ENCODE data around the gene NAT16.
"Not testable (repeated sequence)": the region's sequence is repeated elsewhere in the genome, so short reads cannot be mapped to it uniquely, and the experiment has no call there.

NAT16 gene

DNA sequence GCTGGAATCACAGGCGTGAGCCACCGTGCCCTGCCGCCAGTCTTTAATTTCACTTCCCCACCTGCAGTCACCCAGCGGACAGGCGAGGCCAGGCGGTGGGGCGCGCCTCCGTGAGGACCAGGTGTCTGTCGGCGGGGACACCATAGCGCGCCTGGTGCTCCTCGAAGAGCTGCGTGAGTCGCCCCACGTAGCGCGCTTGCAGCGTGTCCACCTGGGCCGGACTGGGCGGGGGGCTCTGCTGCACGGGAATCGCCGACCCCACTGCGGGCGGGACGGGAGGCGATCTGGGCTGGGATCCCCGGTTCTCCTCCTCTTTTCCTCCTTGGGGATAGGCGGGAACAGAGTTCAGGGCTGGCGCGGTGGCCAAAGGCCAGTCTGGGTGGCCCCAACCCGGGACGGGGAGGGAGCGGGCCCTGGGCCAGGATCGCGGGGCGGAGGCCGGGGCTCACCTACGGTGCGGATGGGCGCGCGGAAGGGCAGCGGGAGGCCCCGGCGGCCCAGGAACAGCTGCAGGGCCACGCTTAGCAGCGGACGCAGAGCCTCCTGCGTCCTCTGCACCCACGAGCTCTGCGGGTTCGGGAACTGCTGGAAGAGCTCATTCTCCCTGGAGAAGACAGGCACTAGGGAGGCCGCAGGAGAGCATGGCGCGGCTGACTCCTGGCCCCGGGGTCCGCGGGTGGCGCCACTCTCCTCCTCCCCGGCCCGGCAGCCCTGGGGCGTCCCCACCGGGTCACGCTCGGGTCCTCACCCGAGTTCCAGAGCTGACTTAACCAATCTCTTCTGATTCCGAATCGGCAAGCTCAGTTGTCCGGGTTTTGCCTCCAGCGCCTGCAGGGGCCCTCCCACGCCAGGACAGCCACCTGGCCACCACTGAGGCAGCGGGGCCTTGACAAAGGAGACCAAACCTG lies 21.9 kb upstream of the NAT16 start:
- no peak for DNase-seq

DNA sequence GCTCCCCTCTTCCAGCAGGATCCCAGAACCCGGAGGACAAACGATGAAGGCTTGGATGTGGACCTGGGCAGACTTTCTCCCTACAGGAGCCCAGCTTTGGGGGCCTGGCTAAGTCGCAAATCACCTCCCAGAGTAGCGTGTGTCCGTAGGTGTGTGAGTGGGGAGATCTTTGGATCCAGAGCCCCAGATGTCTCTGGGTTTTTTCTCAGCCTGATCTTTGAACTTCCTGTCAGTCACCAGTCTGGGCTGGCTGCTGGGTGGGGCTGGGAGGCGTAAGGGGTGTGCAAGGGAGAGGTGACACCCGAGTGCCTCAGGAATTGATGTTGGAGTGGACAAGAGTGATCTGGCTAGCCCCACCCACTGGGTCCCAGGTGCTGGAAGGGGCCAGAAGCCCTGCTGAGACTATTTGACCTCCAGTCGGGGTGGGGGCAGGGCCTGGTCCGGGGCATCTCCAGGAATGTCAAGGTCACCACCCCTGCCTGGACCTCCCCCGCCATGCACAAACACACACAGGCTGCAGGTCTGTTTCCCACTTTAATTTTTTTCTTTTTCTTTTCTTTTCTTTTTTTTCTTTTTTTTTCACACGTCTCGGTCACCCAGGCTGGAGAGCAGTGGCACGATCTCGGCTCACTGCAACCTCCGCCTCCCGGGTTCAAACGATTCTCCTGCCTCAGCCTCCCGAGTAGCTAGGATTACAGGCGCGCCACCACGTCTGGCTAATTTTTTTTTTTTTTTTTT lies 20.9 kb upstream of the NAT16 start, which contains the start of gene MOGAT3:
Gene MOGAT3 (minus strand): TSS at position 175 of the 738 bp plus-strand sequence. CDS start 182 bp downstream, outside the sequence.
- no peak for DNase-seq

DNA sequence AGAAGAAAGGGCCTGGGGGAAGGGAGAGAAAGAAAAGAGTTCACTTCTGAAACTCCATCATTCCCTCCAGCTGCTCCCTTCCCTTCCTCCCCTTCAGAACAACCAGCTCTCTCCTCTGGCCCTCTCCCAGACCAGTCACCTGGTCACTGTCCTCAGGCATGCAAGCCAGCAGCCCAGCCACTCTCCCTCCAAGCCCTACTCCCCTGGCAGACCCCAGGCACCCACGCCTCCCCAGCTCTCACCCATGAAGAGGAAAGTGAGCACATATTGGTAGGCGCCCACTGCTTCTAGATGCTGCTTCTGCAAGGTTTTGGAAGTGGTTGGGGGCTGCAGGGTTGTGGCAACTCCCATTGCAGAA lies 20.4 kb upstream of the NAT16 start:
- no peak for DNase-seq

DNA sequence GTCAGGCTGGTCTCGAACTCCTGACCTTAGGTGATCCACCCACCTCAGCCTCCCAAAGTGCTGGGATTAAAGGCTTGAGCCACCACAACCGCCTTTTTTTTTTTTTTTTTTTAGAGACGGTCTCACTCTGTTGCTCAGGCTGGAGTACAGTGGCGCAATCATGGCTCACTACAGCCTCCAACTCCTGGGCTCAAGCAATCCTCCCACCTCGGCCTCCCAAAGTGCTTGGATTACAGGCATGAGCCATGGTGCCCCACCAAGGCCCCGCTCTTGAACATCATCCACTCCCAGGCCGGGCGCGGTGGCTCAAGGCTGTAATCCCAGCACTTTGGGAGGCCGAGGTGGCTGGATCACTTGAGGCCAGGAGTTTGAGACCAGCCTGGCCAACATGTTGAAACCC lies 19.4 kb upstream of the NAT16 start:
- DNase-seq: not testable (repeated sequence)

DNA sequence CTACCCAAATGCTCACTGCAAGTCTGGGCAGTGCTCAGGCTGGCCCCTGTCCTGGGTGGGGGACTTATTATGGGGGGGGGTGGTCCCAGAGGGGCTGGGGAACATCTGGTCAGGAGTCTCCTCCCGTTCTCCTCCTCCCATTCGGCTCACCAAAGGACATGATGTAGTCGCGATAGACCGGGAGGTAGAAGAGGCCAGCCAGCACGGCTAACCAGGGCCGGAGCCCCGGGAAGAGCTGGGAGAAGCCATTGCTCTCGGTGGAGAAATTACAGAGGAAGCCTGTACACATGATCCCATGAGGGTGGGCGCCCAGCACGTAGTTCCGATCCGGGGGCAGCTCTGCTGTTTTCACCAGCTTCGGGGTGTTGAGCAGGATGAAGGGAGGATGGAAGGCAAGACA lies 18.4 kb upstream of the NAT16 start:
- no peak for DNase-seq

DNA sequence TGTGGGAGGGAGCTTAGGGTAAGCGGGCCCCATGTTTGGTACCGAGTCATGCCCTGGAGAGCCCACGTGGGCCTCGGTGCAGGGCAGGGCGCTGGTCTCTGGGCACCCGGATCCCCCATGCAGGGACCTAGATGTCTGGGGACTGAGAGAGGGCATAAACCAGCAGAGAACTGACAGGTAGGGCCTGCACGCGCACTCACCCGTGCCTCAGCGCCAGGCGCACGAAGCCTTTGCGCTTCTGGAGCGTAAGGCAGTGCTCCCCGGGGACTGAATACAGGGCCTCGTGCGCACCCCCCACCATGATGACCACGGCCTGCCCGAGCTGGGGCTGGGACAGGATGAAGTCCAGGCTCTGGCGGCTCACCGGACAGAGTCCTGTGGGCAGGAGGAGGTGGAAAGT lies 17.9 kb upstream of the NAT16 start:
- no peak for DNase-seq

DNA sequence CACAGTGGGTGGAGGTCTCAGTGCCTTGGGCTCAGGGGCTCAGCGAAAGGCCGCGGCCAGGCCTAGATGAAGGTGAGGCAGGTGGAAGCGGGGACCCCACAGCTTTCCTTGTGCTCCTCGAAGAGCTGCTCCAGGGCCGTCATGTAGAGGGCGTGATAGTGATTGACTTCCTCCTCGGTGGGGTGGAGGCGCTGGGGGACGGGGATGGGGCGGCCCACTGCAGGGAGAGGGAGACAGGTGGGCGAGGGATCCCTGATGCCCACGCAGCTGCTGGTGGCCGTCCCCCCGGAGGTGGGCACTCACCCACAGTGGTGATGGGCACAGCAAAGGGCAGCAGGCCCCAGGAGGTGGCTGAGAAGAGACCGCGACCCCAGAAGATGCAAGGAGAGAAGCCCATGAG lies 15.8 kb upstream of the NAT16 start:
- DNase-seq: no peak

DNA sequence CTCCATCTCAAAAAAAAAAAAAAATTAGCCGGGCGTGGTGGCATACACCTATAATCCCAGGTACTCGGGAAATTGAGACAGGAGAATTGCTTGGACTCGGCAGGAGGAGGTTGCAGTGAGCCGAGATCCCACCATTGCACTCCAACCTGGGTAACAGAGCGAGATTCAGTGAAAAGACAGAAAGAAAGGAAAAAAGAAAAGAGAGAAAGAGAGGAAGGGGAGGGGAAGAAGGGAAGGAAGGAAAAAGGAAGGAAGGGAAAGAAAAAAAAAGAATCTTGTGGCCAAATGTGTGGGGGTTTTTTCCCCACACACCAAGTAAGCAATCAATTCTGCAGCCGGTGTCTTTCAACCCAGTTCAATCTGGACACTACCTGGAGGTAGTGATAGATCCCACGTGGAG lies 9.0 kb upstream of the NAT16 start:
- DNase-seq: no peak

DNA sequence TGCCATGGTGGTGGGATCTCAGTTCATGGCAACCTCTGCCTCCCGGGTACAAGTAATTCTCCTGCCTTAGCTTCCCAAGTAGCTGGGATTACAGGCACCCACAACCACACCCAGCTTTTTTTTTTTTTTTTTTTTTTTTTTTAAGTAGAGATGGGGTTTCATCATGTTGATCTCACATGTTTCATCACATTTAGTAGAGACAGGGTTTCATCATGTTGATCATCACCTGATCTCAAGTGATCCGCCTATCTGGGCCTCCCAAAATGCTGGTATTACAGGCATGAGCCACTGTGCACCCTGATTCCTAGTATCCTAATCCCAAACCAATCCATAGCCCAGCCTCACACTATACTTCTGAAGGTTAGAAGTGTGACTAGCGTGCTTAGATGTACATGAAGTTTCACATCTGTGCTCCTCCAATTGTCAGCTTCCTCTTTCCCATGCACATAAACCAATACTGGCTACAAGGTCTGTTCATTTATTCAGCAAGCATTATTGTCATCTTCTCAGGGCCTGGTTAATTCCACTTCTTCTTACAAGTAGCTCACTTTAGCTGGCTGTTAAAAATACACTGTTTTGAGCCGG lies 6.8 kb upstream of the NAT16 start:
- no peak for DNase-seq

DNA sequence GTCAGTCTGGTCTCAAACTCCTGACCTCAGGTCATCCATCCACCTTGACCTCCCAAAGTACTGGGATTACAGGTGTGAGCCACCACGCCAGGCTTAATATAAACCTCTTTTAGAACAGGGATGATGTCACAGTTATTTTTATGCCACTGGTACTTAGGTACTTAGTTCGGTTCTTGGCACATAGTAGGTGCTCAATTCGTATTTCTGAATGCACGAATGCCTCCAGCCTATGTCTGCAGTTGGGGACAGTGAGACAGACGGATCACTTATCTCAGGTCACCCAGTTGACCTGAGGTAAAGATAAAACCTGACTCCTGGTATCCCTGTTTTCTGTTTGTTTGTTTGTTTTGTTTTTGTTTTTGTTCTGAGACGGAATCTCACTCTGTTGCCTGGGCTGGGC lies 6.1 kb upstream of the NAT16 start:
- DNase-seq: no peak

DNA sequence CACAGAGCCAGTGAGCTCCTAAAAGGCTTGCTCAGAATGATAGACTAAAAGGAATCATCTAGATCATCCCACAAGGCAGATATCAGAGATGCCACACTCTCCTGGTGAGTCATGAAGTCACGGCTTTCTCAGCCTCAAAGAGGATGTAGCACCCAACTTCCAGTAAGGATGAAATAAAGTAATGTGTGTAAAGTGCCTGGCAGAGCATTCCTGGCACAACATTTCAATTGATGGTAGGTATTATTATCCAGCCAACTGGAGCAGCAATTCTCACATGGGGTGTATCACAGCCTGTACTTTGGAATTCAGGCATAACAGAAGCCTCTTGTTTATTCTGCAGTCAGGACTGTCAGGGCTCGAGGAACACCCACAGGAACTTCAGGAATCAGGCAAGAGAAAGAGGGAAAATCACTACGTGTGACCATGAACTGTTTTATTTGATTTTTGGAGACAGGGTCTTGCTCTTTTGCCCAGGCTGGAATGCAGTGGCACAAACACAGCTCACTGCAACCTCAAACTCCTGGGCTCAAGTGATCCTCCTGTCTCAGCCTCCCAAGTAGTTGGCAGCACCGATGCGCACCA lies 5.3 kb upstream of the NAT16 start:
- no peak for DNase-seq

DNA sequence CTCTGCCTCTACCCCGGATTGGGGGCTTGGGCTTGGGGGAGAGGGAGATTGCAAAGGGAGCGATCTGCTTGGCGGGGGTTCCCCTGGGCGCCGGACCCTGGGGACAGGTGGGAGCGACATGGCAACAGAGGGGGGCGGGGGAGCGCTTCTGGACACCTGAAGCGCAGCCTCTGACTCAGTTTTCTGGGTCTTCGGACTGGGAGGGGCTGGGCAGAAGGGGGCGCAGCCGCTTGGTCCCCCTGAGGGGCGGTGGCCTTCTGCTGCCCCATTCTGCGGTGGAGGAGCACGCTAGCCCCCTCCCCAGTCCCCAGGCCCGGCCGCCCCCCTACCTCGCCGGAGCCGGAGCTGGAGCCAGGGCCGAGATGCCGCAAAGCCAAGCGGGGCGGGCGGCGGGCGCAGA lies 380 bp downstream of the NAT16 start:
- no peak for DNase-seq

DNA sequence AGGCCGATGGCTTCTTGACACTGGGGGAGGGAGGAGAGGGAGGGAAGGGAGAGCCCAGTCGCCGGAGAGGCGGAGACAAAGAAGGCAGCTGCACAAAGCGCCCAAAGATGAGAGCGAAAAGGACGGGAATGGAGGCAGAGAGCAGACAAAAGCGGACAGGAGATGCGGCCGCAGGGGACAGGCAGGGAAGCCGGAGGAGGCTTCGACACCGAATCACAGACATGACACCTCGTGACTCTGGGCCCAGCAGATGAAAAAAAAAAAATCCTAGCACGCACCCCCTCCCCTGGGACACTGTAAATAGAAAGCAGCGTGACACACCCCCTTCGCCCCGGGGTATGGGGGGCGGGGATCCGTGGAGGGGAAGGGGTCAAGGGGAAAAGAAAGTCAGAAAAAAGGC lies 976 bp downstream of the NAT16 start:
- peak; percentile 29 for DNase-seq

DNA sequence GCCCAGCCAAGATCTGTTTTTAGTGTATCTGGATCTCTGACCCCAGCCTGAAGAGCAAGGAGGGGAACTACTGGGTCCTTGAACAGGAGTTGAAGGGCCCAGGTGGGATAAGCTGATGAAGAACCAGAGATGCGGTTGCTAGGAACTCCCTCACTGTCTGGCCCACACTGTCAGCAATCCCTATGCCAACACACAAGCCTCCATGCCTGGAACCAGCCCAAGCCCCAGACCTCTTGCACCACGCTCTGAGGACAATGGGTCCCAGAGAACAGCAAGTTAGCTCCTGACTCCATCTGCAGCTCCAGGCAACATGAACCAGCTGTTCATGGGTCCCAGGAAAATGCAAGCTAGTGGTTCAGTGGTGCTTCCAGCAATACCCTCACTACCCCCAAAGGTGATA lies 2.4 kb downstream of the NAT16 start:
- no peak for DNase-seq

DNA sequence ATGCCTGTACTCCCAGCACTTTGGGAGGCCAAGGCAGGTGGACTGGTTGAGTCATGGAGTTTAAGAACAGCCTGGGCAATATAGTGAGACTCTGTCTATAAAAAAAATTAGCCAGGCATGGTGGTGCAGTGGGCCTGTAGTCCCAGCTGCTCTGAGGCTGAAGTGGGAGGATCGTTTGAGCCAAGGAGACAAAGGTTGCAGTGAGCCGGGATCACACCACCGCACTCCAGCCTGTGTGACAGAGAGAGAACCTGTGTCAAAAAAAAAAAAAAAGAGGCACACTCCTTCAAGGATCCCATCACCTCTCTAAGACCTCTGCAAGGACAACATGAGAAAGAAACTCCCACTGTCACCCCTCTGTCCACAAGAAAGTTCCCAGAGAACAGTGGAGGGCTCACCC lies 4.4 kb downstream of the NAT16 start:
- DNase-seq: no peak

DNA sequence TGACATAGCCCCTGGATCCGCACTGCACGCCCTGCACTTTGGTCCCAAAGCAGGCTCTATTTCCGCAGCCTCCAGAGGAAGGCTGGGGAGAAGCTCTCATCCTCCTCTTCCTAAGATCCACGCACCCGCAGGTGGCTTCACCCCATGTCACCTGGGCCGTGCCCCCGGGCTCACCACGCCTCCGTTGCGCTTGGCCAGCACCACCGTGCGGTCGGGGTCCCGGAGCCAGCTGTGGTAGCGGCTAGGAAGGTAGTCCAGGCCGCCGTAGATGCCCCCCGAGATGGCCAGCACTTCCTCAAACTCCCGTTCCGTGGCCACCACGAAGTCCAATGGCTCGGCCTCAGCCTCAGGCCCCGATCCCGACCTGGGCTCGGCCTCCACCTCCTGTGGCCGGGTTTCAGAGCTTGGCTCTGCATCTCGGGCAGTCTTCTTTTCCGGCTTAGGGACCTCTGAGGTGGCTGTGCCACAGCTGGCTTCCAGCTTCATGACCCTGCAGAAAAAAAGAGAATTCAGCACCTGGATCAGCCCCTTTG lies 5.7 kb downstream of the NAT16 start:
- DNase-seq: no peak

DNA sequence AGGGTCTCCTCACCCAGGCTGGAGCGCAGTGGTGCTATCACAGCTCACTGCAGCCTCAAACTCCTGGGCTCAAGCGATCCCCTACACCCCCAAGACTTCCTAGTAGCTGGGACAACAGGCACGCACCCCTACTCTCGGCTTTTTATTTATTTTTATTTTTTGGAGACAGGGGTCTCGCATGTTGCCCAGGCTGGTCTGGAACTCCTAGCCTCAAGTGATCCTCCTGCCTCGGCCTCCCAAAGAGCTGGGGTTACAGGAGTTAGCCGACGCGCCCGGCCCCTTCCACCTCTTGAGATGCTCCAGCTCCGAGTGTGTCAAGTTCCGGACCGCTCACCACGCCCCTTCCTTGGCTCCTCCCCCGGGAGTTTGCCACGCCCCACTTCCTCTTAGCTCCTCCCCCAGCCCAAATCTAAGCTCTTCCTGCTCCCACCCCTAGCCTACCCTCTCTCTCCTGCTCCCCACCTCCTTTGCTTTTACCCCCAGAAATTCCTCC lies 6.3 kb downstream of the NAT16 start:
- DNase-seq: no peak

DNA sequence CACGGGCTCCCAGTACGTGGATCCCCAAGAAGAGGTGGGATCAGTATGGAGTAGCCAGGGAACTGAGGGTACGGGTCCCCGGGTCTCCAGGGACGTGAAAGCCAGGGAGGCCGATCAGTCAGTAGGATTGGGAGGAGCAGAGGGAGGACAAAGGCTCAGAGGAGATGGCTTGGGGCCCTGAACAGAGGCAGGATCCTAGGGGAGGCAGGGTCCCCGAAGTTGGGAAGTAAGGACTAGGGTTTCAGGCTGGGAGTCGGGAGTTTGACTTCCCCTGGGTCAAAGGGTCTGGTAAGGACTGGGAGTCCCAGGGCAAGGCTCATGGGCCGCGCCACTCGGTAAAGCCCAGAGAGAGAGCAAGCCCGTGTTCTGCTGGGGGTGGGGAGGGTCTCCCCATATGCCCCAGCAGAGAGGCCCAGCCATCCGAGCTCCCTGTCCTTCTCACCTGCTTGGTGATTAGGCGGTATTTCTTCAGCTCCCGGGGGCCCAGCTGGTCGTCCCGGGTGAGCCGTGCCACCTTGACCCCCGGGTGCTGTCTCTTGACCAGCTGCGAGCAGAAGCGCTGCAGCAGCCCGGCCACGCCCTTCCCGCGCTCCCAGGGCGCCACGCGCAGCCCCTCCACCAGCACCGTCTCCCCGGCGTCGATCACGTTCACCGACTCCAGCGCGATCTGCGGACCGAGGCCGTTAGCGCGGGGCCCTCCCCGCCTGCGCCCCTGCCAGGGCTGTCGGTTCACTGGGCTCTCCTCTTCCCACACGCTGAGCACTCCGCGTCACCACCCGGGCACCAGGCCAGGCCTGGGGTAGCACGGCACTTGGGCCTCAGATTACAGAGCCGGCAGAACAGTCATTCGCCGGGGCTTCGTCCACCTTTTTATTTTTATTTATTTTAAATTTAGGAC lies 7.0 kb downstream of the NAT16 start:
- peak; percentile 91 for DNase-seq

DNA sequence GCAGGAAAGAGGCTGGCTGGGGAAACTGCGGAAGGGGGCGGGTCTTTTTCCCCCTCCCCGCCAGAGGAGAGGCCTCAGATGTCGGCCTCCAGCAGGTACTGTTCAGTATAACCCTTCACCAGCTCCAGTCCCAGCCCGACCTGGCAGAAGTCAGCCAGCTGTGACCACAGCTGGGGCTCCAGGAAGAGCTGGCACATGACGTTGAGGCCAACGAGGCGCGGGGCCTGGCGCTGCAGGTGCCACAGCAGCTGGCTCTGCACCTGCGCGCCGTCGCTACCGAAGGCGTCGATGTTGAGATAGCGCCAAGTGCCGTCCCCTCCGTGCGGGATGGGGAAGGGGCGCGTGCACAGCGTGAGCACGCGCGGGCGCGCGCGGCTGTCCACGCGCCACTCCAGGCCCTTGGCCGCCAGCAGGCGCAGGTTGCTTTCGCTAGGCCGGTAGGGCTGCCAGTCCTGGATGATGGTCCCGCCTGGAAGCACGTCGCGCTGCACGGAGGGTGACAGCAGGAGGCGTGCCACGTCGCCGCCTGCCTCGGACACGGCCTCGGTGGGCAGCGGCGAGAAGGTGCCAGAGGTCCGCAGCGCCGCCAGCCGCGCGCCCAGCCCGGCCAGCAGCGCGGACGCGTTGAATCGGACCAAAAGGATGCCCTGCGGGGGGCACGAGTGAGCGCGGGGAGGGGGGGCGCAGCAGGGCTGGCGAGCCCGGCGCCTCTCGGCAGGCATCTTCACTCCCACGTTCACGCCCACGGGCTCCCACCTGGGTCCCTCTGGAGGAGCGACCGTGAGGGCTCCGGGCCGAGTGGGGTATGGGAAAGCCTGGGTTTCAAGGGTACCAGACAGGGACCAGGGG lies 7.9 kb downstream of the NAT16 start:
- DNase-seq: peak; percentile 53

DNA sequence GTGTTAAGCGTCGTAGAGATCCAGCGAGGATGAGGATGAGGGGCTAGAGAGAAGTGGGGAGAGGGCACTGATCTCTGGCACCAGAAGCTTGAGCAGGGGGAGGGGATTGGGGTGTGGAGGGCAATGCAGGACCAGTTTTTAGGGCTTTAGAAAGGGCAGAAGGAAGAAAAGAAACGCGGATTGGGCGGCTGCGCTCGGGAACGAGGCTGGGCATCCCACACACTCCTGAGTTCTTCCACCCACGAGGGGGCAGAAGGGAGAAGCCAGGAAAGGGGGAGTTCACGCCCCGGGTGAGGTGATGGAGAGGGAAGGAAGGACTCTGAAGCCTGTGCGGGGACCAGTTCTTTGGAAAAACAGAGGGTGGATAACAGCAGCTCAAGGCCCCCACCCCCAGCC lies 8.7 kb downstream of the NAT16 start:
- DNase-seq: no peak
